GM21723 (cell line): ENCODE results near the gene MCM9.
"Not testable (repeated sequence)": the region's sequence is repeated elsewhere in the genome, so short reads cannot be mapped to it uniquely, and the experiment has no call there.

Experiments used
- ATAC-seq: cut with Tn5 transposase; IDR thresholded peaks from one replicate; pipeline ENCODE4 v1.9.1; 2021; ENCODE audit warnings: mild to moderate bottlenecking, moderate library complexity; ENCODE audit not compliant: unreplicated experiment

Gene MCM9

DNA sequence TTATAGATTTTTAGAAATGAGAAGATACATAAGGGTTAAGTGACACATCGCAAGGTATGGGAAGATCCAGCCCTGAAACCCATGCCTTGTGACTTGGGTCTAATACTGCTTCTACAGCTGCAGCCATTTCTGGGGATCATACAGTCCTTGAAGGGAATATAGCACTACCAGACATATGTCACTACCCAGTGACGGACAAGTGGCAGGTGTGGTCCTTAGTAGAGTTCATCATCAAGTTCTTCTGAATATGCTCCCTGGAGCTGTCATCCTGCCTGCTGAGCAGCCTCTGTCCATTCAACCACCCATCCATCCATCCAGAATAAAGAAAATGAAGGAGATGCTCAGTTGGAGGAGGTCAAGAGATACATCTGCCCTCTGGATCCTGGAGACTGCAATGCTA is 159.6 kb downstream of the MCM9 start:
- ATAC-seq, result no peak

DNA sequence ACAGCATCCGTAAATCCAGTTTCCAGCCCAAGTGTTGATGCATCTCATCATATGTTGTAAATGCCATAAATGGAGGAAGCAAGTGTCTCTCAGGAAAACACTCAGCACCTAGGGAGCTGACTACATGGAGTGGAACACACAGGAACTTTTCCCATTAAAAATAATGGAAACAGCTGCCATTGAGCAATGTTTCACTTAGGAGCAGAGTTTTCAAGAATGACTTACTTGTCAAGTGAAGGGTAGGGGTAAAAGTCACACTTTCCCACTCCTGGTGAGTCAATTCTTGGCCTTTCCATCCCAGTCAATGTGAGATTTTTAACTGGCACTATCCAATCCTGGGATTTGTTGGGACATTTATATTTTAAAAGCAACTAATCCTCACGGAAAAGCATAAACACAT is 160.4 kb downstream of the MCM9 start:
- no peak for ATAC-seq

DNA sequence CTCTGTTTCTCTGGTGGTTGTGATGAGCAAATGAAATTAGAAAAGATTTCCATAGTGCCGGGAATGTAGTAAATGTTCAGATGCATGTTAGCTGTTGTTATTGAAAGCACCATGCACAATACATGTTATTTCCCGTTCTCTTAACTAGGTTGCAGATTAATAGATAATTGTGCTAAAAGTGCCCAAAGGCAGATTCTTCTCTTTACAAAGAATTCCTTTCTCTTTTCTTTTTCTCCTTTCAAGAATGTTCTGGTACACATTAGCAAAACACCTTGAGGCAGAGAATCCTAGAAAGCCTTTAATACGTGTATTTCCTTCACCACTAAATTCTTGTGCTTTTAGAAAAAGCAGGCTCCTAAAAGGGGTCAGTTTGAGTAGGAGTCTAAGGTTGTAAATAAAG is 162.1 kb downstream of the MCM9 start:
- no peak for ATAC-seq

DNA sequence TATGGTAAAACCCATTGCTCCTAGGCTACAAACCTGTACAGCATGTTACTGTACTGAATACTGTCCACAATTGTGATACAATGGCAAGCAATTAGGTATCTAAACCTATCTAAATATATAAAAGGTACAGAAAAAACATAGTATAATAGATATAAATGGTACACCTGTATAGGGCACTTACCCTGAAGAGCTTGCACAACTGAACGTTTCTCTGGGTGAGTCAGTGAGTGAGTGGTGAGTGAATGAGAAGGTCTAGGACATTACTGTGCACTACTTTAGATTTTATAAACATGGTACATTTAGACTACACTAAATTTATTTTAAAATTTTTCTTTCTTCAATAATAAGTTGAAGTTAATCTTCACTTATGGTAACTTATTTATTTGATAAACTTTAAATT is 163.7 kb downstream of the MCM9 start:
- no peak for ATAC-seq

DNA sequence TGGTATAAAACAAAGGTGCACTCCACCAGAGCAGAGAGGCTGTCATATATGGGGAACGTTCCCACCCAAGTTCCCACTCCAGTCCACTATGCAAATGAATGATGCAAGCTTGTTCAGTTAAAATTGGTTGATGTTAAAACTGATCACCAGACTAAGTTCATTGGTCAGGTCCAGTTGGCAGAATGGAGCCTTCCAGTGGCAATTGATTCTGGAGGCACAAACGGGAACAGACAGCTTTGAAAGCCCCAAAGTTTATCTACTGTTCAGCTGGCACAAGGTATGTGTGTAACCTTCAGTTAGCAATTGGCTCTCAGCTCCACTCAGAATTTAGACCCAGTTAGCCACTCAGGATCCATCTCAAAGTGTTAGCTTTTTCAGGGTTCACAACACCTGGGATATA is 164.1 kb downstream of the MCM9 start:
- no peak for ATAC-seq

DNA sequence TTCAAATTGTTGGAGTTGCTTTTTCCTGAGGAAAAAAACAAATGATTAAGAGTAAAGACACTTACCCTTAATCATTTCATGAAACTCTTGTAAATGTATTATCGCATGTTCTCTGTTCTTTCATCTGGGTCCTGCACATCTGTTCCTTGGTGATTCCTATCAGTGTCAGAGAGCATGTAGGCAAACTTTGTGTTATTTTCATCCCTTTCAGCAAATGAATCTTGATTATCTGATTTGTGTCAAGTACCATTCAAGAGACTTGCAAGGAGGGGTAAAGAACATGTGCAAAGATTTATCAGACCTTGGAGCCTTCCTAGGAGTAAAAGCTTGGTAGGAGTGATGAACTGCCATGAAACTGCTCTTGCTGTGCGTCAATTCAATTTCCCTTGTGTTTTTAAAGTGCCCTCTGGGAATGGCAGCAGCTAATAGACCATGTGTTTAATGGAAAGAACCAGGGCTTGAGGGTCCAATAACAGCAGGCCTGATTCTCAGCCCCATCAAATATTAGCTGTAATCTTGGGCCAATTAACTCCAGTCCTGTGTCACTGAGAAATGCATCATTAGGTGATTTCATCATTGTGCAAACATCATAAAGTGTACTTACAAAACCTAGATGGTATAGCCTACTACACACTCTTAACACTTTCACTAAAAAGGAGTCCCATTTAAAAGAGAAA is 164.7 kb downstream of the MCM9 start:
- ATAC-seq, result no peak

DNA sequence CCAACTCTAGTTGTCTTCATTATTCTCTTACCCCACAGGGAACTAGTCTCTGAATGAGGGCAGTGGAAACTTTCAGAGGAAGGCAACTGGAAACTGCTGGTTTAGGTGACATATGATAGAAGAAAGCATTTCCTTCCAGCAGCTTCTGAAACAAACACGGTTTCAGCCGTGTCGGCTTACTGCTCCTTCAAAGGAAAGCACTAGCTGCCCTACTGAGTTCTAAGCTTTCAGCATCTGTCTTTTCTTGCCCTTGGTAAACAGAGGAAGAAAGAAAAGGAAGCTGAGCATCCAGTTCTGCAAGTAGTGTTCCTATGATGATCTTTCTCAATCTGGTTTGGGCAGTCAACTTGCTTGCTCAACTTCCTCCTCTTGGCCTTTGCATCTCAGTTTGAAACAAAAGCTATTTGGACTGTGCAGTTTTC is 166.0 kb downstream of the MCM9 start:
- no peak for ATAC-seq

DNA sequence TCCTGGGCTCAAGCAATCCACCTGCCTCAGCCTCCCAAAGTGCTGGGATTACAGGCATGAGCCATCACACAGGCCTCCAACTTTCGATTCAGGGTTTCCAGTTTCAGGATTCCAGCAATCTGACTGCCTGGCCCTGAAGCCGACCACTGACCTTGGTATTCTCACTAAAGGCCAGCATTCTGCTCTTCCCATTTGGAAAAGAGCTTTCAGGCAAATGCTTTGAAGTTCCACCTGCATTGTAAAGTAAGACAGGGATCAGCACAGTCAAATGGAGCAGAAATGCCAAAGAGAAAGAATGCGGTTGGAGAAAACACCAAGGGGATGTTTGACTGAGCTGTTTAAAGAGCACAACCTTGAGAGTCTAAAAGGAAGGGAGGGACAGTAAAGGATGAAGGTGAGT is 166.5 kb downstream of the MCM9 start:
- ATAC-seq, result no peak

DNA sequence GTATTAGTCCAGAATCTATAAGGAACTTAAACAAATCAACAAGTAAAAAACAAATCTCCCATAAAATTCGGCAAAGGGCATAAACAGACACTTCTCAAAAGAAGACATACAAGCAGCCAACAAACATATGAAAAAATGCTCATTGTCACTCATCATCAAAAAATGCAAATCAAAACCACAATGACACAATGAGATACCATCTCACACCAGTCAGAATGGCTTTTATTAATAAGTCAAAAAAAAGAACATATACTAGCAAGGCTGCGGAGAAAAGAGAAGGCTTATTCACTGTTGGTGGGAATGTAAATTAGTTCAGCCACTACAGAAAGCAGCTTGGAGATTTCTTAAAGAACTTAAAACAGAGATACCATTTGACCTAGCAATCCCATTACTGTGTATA is 169.6 kb downstream of the MCM9 start:
- not testable (repeated sequence) for ATAC-seq

DNA sequence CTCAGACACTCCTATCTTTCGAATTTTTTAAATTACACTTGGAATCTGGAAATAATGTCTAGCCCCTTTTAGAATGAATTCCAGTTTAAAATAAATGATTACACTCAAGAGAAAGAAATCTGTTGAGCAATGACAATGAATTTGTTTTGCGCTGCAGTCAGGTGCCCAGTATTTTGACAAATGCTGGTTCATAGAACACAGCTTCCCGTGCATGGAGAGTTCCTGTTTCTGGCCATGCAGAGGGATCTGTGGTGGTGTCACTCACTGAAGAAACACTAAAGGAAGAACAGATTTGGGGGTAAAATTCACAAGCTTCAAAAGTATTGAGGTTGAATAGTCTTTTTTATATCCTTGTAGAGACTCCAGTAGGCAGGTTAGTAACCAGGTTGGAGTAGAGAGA is 170.2 kb downstream of the MCM9 start:
- no peak for ATAC-seq
